K562 (cell line): Measurements from ENCODE around the gene BMP4. TPM values are rescaled to one million over a fixed set of nuclear protein-coding genes. Genes with fewer than 3 reads are reported as not detected.

Source experiments
- ATAC-seq: fragments of 200-7000 bp; cut with Tn5 transposase; 3 replicates; pipeline ENCODE4 v1.9.1; 2020; ENCODE audit warnings: moderate library complexity
- BruUV-seq: library from RNA; stranded (reverse); fragments of 400-500 nt; replicated peaks from 2 replicates; lab custom pipeline; 2021; lab: Mats Ljungman, UMichigan
- CTCF ChIA-PET: fragments of 300-600 bp; formaldehyde crosslinking; extraction: SDS; loops from one replicate; lab custom pipeline; 2021; ENCODE audit warnings: low intra/inter-chr PET ratio; lab: Yijun Ruan, JAX
- POLR2A ChIA-PET: fragments of 300-600, 350-650 bp; sonication (Branson Sonifier 250); formaldehyde crosslinking; extraction: SDS; loops from one replicate; lab custom pipeline; 2021; ENCODE audit warnings: antibody characterized with exemption, inconsistent platforms; lab: Yijun Ruan, JAX
- DNase-seq, 4 experiments: peaks; one replicate each; pipeline versions ENCODE4 v3.0.0 to v3.0.0-alpha.2; 2011 to 2018; ENCODE audit warnings: low spot score in 3 of 4, mixed read lengths in 3 of 4; ENCODE audit errors: extremely low read depth in 1 of 4
- FAIRE-seq: peaks from 2 replicates; lab custom pipeline; 2011; peaks lifted over from hg19 to GRCh38; lab: Jason Lieb, UNC
- H2AFZ ChIP-seq: 2 replicates; pipeline ENCODE4 v1.6.0; 2011; ENCODE audit warnings: low read depth, low read length, control low read depth, inconsistent platforms
- H3K27ac ChIP-seq: fragments of 200-600 bp; 3 replicates; pipeline ENCODE4 v1.8.0; 2011; ENCODE audit warnings: low read depth, mild to moderate bottlenecking, control low read depth, inconsistent platforms, low read length, moderate library complexity, mixed read lengths; ENCODE audit errors: extremely low read depth
- H3K27me3 ChIP-seq, 2 experiments: fragments of 300-600 bp in 1 of 2; 2 replicates in 1 of 2; 3 replicates in 1 of 2; pipeline versions ENCODE4 v1.6.0 to v1.8.0; 2011; ENCODE audit warnings: inconsistent platforms in 2 of 2, low read length in 2 of 2, mild to moderate bottlenecking in 1 of 2, mixed read lengths in 1 of 2, moderate library complexity in 1 of 2; ENCODE audit not compliant: control insufficient read depth in 2 of 2, insufficient read depth in 2 of 2
- H3K36me3 ChIP-seq: fragments of 300-600 bp; 3 replicates; pipeline ENCODE4 v1.8.0; 2011; ENCODE audit warnings: mild to moderate bottlenecking, low read length, inconsistent platforms; ENCODE audit not compliant: control insufficient read depth, insufficient read depth
- H3K4me1 ChIP-seq, 2 experiments: fragments of 200-600 bp in 1 of 2; replicated peaks in 1 of 2; 2 replicates in 1 of 2; 3 replicates in 1 of 2; pipeline versions ENCODE4 v1.5.1 to v1.8.0; 2011; ENCODE audit warnings: inconsistent platforms in 2 of 2, low read length in 2 of 2, mild to moderate bottlenecking in 1 of 2, mixed read lengths in 1 of 2, moderate library complexity in 1 of 2; ENCODE audit not compliant: control insufficient read depth in 2 of 2, insufficient read depth in 2 of 2
- H3K4me2 ChIP-seq: 2 replicates; pipeline ENCODE4 v1.6.1; 2011; ENCODE audit warnings: low read length, control low read depth, inconsistent platforms, mixed read lengths; ENCODE audit not compliant: insufficient read depth
- H3K4me3 ChIP-seq: fragments of 200-600 bp; sonication (generic), shearing (Covaris generic); 2 replicates; pipeline ENCODE4 v1.5.1; 2016; ENCODE audit warnings: control low read depth, inconsistent platforms
- H3K79me2 ChIP-seq: fragments of 200-600 bp; 3 replicates; pipeline ENCODE4 v1.8.0; 2011; ENCODE audit warnings: low read length, inconsistent platforms; ENCODE audit not compliant: control insufficient read depth, insufficient read depth
- H3K9ac ChIP-seq, 2 experiments: 2 replicates each; pipeline versions ENCODE4 v1.6.0 to v1.6.1; 2011; ENCODE audit warnings: low read depth in 2 of 2, low read length in 2 of 2, control low read depth in 1 of 2, inconsistent platforms in 1 of 2, mild to moderate bottlenecking in 1 of 2, mixed read lengths in 1 of 2; ENCODE audit not compliant: insufficient read depth in 1 of 2
- H3K9me1 ChIP-seq: one replicate; pipeline ENCODE4 v1.6.0; 2011; ENCODE audit warnings: inconsistent platforms, mild to moderate bottlenecking, low read length, moderate library complexity; ENCODE audit not compliant: control insufficient read depth, insufficient read depth
- H3K9me3 ChIP-seq: replicated peaks from 2 replicates; pipeline ENCODE4 v1.5.1; 2011; ENCODE audit warnings: low read depth, low read length, inconsistent platforms; ENCODE audit not compliant: control insufficient read depth, insufficient read depth
- H4K20me1 ChIP-seq: replicated peaks from 2 replicates; pipeline ENCODE4 v1.6.1; 2011; ENCODE audit warnings: low read length, inconsistent platforms, mixed read lengths; ENCODE audit not compliant: control insufficient read depth, insufficient read depth
- BCLAF1 ChIP-seq, 2 experiments: fragments of 450-650 bp in 1 of 2; IDR thresholded peaks; 2 replicates each; pipeline ENCODE4 v1.6.1; 2011 to 2017; ENCODE audit warnings: low read depth in 2 of 2, antibody characterized with exemption in 1 of 2, borderline replicate concordance in 1 of 2, low read length in 1 of 2, mild to moderate bottlenecking in 1 of 2, mixed read lengths in 1 of 2; ENCODE audit not compliant: control insufficient read depth in 1 of 2
- CHD1 ChIP-seq: fragments of 200-600 bp; sonication (generic); IDR thresholded peaks from one replicate; pipeline ENCODE4 v1.6.1; 2012; ENCODE audit warnings: mild to moderate bottlenecking, moderate library complexity, low read length, inconsistent platforms
- PML ChIP-seq: IDR thresholded peaks from 2 replicates; pipeline ENCODE4 v1.6.1; 2012; ENCODE audit warnings: low read length, inconsistent platforms
- TARDBP ChIP-seq: fragments of 450-650 bp; IDR thresholded peaks from 2 replicates; pipeline ENCODE4 v1.6.1; 2016
- ZNF143 ChIP-seq: sonication (generic); formaldehyde crosslinking; IDR thresholded peaks from 2 replicates; pipeline ENCODE4 v1.9.0; 2022; ENCODE audit warnings: mild to moderate bottlenecking, missing genetic modification reagents
- ZSCAN29 ChIP-seq: fragments of 450-650 bp; IDR thresholded peaks from 2 replicates; pipeline ENCODE4 v1.6.1; 2017
- WGBS: fragments of 100-300 bp; shearing (Covaris generic); methylation state at CpG from one replicate; pipeline ENCODE4 v1.1.6; 2016; ENCODE audit warnings: low coverage, mixed read lengths; ENCODE audit not compliant: insufficient coverage; ENCODE audit errors: missing lambda C conversion rate; 5-methylcytosine and 5-hydroxymethylcytosine counted together
- in situ Hi-C: fragments of 300-500 bp; cut with MboI; formaldehyde crosslinking; loops from 4 replicates; pipeline ENCODE4 v1.15.0; 2018; ENCODE audit warnings: inconsistent platforms, mixed read lengths
- intact Hi-C: fragments of 100-400 bp; cut with micrococcal nuclease; formaldehyde crosslinking; loops from 2 replicates; pipeline ENCODE4 v1.14.2; 2022
- polyA plus RNA-seq, 8 experiments: library from polyadenylated mRNA; depleted of rRNA in 4 of 8; stranded (reverse) in 5 of 8; unstranded in 3 of 8; fragments of >200 nt; fragmentation: Nextera tagmentation in 2 of 8; fragmentation: Illumina TruSeq in 1 of 8; extraction: Ambion mirVana in 2 of 8; extraction: Trizol in 1 of 8; gene quantifications; 2 replicates each; pipeline versions ENCODE4 v1.2.1 to v1.2.3, GENCODE V29; 2011 to 2014; ENCODE audit warnings: inconsistent platforms in 1 of 8, missing spikeins in 1 of 8
- total RNA-seq, 7 experiments: library from RNA; depleted of rRNA in 6 of 7; stranded (reverse); fragments of >200 nt in 6 of 7; fragmentation: Illumina TruSeq in 2 of 7; extraction: Trizol in 2 of 7; gene quantifications; 2 replicates each; pipeline versions ENCODE4 v1.2.1 to v1.2.3, GENCODE V29; 2011 to 2021; ENCODE audit warnings: low replicate concordance in 1 of 7
- TF ChIP-seq, protein P1 (sequence below), 3 experiments: IDR thresholded peaks in 2 of 3; conservative IDR thresholded peaks in 1 of 3; 2 replicates each; pipeline ENCODE4 v1.5.1; 2011 to 2012; ENCODE audit warnings: low read length in 3 of 3, mild to moderate bottlenecking in 3 of 3, control low read depth in 2 of 3, improper control_type of control experiment in 1 of 3, inconsistent platforms in 1 of 3, low read depth in 1 of 3, mixed read lengths in 1 of 3, moderate library complexity in 1 of 3; ENCODE audit not compliant: insufficient read depth in 2 of 3
- TF ChIP-seq, protein P2 (sequence below), 2 experiments: fragments of 450-650 bp; formaldehyde crosslinking in 1 of 2; IDR thresholded peaks; 2 replicates each; pipeline versions ENCODE4 v1.4.0 to v1.6.1; 2014 to 2020; ENCODE audit warnings: mild to moderate bottlenecking in 2 of 2, borderline replicate concordance in 1 of 2, low read depth in 1 of 2

Gene BMP4
- total and polyA plus RNA-seq, 9 of the 15 experiments (the other 6 are each of a cell fraction or from before 2014, with no cell fraction given): not detected

- TF ChIP-seq, protein P1, sequence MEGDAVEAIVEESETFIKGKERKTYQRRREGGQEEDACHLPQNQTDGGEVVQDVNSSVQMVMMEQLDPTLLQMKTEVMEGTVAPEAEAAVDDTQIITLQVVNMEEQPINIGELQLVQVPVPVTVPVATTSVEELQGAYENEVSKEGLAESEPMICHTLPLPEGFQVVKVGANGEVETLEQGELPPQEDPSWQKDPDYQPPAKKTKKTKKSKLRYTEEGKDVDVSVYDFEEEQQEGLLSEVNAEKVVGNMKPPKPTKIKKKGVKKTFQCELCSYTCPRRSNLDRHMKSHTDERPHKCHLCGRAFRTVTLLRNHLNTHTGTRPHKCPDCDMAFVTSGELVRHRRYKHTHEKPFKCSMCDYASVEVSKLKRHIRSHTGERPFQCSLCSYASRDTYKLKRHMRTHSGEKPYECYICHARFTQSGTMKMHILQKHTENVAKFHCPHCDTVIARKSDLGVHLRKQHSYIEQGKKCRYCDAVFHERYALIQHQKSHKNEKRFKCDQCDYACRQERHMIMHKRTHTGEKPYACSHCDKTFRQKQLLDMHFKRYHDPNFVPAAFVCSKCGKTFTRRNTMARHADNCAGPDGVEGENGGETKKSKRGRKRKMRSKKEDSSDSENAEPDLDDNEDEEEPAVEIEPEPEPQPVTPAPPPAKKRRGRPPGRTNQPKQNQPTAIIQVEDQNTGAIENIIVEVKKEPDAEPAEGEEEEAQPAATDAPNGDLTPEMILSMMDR (IDR thresholded peaks at IDR 0.05 in 2 of 3, conservative IDR thresholded peaks at IDR 0.05 in 1 of 3; ENCODE audit: insufficient read depth in 2 of 3, low read depth in 1 of 3, low read length in 3 of 3): no peak
Observed at GRCh38 chr14:53921027-53921426, 35.6 kb downstream of the BMP4 start (continued).

- Histone ChIP-seq H3K9me1 (no peaks in the 10 kb centered on the region), H3K4me1 (no peaks in the 10 kb centered on the region), H3K36me3 (no peaks in the 10 kb centered on the region), H3K9me3 (no peaks in the 10 kb centered on the region), H4K20me1 (no peaks in the 10 kb centered on the region), H3K4me2 (no peak overlapping the region), H3K4me3 (no peak overlapping the region), H3K79me2 (no peaks in the 10 kb centered on the region), H3K9ac (no peak overlapping the region), H3K27ac (no peak overlapping the region), H2AFZ (no peak overlapping the region), H3K27me3 (no peaks in the 10 kb centered on the region)
- ChIA-PET POLR2A (no interaction called here), CTCF (no interaction called here)
- WGBS: no CpG with 5 or more reads among the region's 1 CpG
- in situ Hi-C loops: no loop called here
- ATAC-seq: no peak
- no peak for FAIRE-seq
- DNase-seq: no peak
- intact Hi-C loops: no loop called here
- BruUV-seq: no TSS peak
- TF ChIP-seq ZSCAN29 (no peak), ZNF143 (no peak), CHD1 (no peak), PML (no peak), TARDBP (no peak), BCLAF1 (IDR thresholded peaks at IDR 0.05; ENCODE audit: borderline replicate concordance in 1 of 2, control insufficient read depth in 1 of 2, low read depth in 2 of 2, low read length in 1 of 2) (no peak)
- TF ChIP-seq, protein P2, sequence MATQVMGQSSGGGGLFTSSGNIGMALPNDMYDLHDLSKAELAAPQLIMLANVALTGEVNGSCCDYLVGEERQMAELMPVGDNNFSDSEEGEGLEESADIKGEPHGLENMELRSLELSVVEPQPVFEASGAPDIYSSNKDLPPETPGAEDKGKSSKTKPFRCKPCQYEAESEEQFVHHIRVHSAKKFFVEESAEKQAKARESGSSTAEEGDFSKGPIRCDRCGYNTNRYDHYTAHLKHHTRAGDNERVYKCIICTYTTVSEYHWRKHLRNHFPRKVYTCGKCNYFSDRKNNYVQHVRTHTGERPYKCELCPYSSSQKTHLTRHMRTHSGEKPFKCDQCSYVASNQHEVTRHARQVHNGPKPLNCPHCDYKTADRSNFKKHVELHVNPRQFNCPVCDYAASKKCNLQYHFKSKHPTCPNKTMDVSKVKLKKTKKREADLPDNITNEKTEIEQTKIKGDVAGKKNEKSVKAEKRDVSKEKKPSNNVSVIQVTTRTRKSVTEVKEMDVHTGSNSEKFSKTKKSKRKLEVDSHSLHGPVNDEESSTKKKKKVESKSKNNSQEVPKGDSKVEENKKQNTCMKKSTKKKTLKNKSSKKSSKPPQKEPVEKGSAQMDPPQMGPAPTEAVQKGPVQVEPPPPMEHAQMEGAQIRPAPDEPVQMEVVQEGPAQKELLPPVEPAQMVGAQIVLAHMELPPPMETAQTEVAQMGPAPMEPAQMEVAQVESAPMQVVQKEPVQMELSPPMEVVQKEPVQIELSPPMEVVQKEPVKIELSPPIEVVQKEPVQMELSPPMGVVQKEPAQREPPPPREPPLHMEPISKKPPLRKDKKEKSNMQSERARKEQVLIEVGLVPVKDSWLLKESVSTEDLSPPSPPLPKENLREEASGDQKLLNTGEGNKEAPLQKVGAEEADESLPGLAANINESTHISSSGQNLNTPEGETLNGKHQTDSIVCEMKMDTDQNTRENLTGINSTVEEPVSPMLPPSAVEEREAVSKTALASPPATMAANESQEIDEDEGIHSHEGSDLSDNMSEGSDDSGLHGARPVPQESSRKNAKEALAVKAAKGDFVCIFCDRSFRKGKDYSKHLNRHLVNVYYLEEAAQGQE (IDR thresholded peaks at IDR 0.05; ENCODE audit: borderline replicate concordance): no peak
- TF ChIP-seq, protein P2 (CRISPR knock-in tag; IDR thresholded peaks at IDR 0.05; ENCODE audit: low read depth): no peak
Observed at GRCh38 chr14:53916239-53916638, 40.4 kb downstream of the BMP4 start.
